Heart right ventricle (tissue), 16 donors: ENCODE results near the gene FHL5. TPM values are rescaled to one million over a fixed set of nuclear protein-coding genes. Genes with fewer than 3 reads are reported as not detected.

Experiments
- ATAC-seq, 8 donors: fragments of 200-7000 bp; cut with Tn5 transposase; one replicate each; pipeline ENCODE4 v1.9.1; 2020; ENCODE audit warnings: mild to moderate bottlenecking in 8 of 8, moderate library complexity in 8 of 8, moderate number of reproducible peaks in 1 of 8
- DNase-seq, 2 donors: peaks; one replicate each; pipeline ENCODE4 v3.0.0-alpha.2; 2020
- H3K27ac ChIP-seq, 10 donors: fragments of 200-600 bp; sonication (generic) in 2 of 10; one replicate each; pipeline versions ENCODE4 v1.5.0 to v1.8.0; 2020 to 2022; ENCODE audit warnings: mild to moderate bottlenecking in 3 of 10
- H3K27me3 ChIP-seq, 7 donors: fragments of 200-600 bp; one replicate each; pipeline ENCODE4 v1.8.0; 2021 to 2022; ENCODE audit warnings: mild to moderate bottlenecking in 2 of 7
- H3K36me3 ChIP-seq, 9 donors: fragments of 200-600 bp; sonication (generic) in 1 of 9; one replicate each; pipeline versions ENCODE4 v1.5.0 to v1.8.0; 2020 to 2022; ENCODE audit warnings: mild to moderate bottlenecking in 2 of 9
- H3K4me1 ChIP-seq, 9 donors: fragments of 200-600 bp; sonication (generic) in 1 of 9; one replicate each; pipeline versions ENCODE4 v1.5.0 to v1.8.0; 2020 to 2022; ENCODE audit warnings: mild to moderate bottlenecking in 4 of 9
- H3K4me3 ChIP-seq, 10 donors: fragments of 200-600 bp; sonication (generic) in 2 of 10; one replicate each; pipeline versions ENCODE4 v1.5.0 to v1.8.0; 2020 to 2022; ENCODE audit warnings: mild to moderate bottlenecking in 7 of 10, moderate library complexity in 2 of 10
- H3K9me3 ChIP-seq, 11 donors: fragments of 200-600 bp in 10 of 11; sonication (generic) in 2 of 11; one replicate each; pipeline versions ENCODE4 v1.5.0 to v1.8.0; 2013 to 2022; ENCODE audit warnings: mild to moderate bottlenecking in 2 of 11, control low read depth in 1 of 11, moderate library complexity in 1 of 11
- WGBS, 2 donors: extraction: QIAGEN DNeasy Blood & Tissue Kit; methylation state at CpG; one replicate each; pipeline ENCODE4 v1.1.7; 2013; ENCODE audit warnings: inconsistent platforms in 1 of 2; 5-methylcytosine and 5-hydroxymethylcytosine counted together
- intact Hi-C, 10 donors: fragments of 100-400 bp; cut with DNase I; formaldehyde crosslinking; loops; one replicate each; pipeline versions ENCODE4 v1.11.1 to v1.14.2; 2022
- polyA plus RNA-seq, 2 donors: library from polyadenylated mRNA; stranded (reverse); fragments of 200-250 nt; gene quantifications; one replicate each; pipeline ENCODE4 v1.2.3, GENCODE V29; 2013
- total RNA-seq, 10 donors: library from RNA; stranded (reverse); fragmentation: NEBNext Ultra II Directional in 3 of 10; extraction: Animal tissue kit (Norgen Biotek cat#: 25700) in 3 of 10; gene quantifications; one replicate each; pipeline versions ENCODE4 v1.2.1 to v1.2.4, GENCODE V29; 2021 to 2023
- TF ChIP-seq, protein P1 (sequence below), 9 donors: fragments of 200-600 bp; sonication (generic) in 2 of 9; IDR thresholded peaks; one replicate each; pipeline versions ENCODE4 v1.5.0 to v1.8.0; 2021 to 2022; ENCODE audit warnings: antibody characterized with exemption in 9 of 9, mild to moderate bottlenecking in 5 of 9, moderate library complexity in 1 of 9
- donor health status: Arrhythmogenic right ventricular cardiomyopathy.
- donor health status: ischemic (EF 13 %, LVEDD 7.1; RV severe dilation, severe dysfunction).
- donor health status: healthy with polysubstance abuse.
- donor health status: DM: no; HTN: yes; CAD: no.
- donor health status: DM: no; HTN: no; CAD: no.
- donor health status: ischemic (EF 25% LVEDD 6.9; RV normal size, moderate dysfunction).
- donor health status: ischemic (EF 25% LVEDD 5.7; RV mildly dilated, moderate dysfunction).
- donor health status: healthy.
- donor health status: DM: yes; HTN: yes; CAD: no.
- donor health status: Ischemic cardiomyopathy.
- donor health status: ischemic (EF 35%, LVEDD 5.7; RV mildly dilated, moderate dysfunction).
- donor health status: nonischemic (EF 11% LVEDD 7.7; RV severe dilation, severe dysfunction).
- donor health status: DM: yes; HTN: yes; CAD: no.
- donor health status: PGD.
- donor health status: ischemic (EF 29% LVEDD 5.4; RV normal size, mild dysfunction).
- donor health status: nonischemic (EF 23%, LVEDD 6.1; RV moderate dilation, normal function).

The FHL5 gene
- total and polyA plus RNA-seq, 12 donors, result 1.2 to 11.8 (median 3.4) TPM

DNA sequence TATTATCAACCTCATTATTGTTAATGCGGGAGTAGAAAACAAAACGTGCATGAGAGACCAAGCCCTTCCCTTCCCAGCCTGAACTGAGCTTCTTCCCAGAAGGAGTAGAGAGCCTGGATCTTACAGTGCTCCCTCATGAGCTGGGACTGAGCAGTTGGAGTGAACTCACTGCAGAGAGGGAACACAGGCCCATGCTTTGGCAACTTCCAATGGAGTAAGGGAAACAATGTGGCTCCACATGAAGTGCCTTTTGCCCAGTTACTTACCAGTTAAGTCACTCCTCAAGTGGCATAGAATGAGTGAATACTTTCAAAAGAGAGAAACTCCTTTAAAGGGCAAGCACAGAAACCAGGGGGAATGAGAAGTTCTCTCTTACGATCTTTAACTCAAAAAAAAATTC lies 12.4 kb downstream of the FHL5 start:
- DNase-seq, result no peak
- Histone ChIP-seq H3K4me1 (no peaks in the 10 kb centered on the region), H3K27ac (no peak overlapping the region), H3K4me3 (no peak overlapping the region), H3K9me3 (peaks cover 0 to 14% (median 6%) of the 10 kb centered on the region in 11 donors), H3K27me3 (no peaks in the 10 kb centered on the region), H3K36me3 (no peaks in the 10 kb centered on the region)
- TF ChIP-seq, protein P1, sequence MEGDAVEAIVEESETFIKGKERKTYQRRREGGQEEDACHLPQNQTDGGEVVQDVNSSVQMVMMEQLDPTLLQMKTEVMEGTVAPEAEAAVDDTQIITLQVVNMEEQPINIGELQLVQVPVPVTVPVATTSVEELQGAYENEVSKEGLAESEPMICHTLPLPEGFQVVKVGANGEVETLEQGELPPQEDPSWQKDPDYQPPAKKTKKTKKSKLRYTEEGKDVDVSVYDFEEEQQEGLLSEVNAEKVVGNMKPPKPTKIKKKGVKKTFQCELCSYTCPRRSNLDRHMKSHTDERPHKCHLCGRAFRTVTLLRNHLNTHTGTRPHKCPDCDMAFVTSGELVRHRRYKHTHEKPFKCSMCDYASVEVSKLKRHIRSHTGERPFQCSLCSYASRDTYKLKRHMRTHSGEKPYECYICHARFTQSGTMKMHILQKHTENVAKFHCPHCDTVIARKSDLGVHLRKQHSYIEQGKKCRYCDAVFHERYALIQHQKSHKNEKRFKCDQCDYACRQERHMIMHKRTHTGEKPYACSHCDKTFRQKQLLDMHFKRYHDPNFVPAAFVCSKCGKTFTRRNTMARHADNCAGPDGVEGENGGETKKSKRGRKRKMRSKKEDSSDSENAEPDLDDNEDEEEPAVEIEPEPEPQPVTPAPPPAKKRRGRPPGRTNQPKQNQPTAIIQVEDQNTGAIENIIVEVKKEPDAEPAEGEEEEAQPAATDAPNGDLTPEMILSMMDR (IDR thresholded peaks at IDR 0.05), result no peak
- no peak for ATAC-seq
- WGBS, 2 donors, result 80 to 84% methylated on average over 3 of the region's 3 CpGs
- intact Hi-C loops, result no loop called here

DNA sequence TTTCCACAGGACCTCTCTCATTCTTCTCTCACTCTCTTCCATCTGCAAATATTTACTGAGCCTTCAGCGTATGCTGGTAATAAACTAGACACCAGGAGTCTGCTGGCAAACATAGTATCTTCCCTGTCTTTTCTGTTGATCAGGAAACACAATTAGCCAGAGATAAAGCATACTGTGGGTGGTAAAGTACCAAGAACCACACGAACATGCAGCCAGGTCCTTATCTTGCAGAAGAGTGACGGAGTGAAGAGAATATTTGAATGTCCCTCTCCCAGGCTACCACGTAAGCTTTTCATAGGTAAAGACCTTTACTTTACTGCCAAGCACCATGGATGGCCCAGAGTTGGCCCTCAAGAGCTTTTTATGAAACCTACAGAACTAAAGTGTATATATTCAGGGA lies 13.3 kb downstream of the FHL5 start:
- no peak overlapping the region for H3K4me3 ChIP-seq
- no peaks in the 10 kb centered on the region for H3K4me1 ChIP-seq
- H3K36me3 ChIP-seq, result no peaks in the 10 kb centered on the region
- WGBS, 2 donors, result 43 to 48% methylated on average over 4 of the region's 4 CpGs
- H3K9me3 ChIP-seq, result peaks cover 0 to 6% (median 1%) of the 10 kb centered on the region in 11 donors
- DNase-seq (no peak), ATAC-seq (no peak)
- intact Hi-C loops, result no loop called here
- H3K27ac ChIP-seq, result no peak overlapping the region
- TF ChIP-seq, protein P1 (IDR thresholded peaks at IDR 0.05), result no peak
- no peaks in the 10 kb centered on the region for H3K27me3 ChIP-seq

DNA sequence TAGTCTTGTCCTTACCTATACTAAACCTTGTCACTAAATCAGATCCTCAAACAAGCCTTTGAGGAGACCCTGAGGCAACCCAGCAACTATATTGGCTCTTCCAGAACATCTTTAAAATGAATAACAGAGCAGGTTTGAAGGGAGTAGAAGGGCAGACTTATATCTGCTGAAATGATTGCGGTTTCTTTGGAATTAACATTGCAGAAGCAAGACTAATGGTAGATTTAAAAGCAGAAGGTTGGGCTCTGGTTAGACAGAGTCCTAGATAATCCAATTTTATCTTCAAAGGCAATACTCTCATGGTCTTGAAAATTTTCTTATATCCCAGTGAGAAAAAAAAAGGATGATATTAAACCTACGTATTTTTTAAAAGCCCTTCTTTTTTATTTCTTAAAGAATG lies 19.1 kb downstream of the FHL5 start:
- no peaks in the 10 kb centered on the region for H3K36me3 ChIP-seq
- intact Hi-C loops, result loop anchor here in 1 of 10 donors (2.0 kb wide), 1 partner anchor 21 kb away; no protein-coding TSS in a partner anchor
- TF ChIP-seq, protein P1 (IDR thresholded peaks at IDR 0.05), result no peak
- H3K4me3 ChIP-seq, result no peak overlapping the region
- WGBS, 2 donors, result 84% methylated on average over 2 of the region's 2 CpGs
- no peaks in the 10 kb centered on the region for H3K4me1 ChIP-seq
- DNase-seq (no peak), ATAC-seq (no peak)
- H3K27me3 ChIP-seq, result no peaks in the 10 kb centered on the region
- peak overlapping the region in 3 of 10 donors; percentile 38 to 53 (median 47) for H3K27ac ChIP-seq
- no peaks in the 10 kb centered on the region for H3K9me3 ChIP-seq

- ATAC-seq, result peak in 7 of 8 donors; percentile 20 to 82 (median 69)
Measured at GRCh38 chr6:96582436-96582835, 19.5 kb downstream of the FHL5 start.

More at GRCh38 chr6:96582436-96582835, 19.5 kb downstream of the FHL5 start:
- no peak for DNase-seq
- H3K27ac ChIP-seq, result peak overlapping the region in 3 of 10 donors; percentile 38 to 53 (median 47)
- H3K9me3 ChIP-seq, result no peaks in the 10 kb centered on the region
- H3K4me1 ChIP-seq, result no peaks in the 10 kb centered on the region
- H3K4me3 ChIP-seq, result no peak overlapping the region
- intact Hi-C loops, result loop anchor here in 1 of 10 donors (2.0 kb wide), 1 partner anchor 20 kb away; no protein-coding TSS in a partner anchor
- 60 to 69% methylated on average over 1 of the region's 1 CpG for WGBS, 2 donors
- TF ChIP-seq, protein P1 (IDR thresholded peaks at IDR 0.05), result no peak
- no peaks in the 10 kb centered on the region for H3K27me3 ChIP-seq
- no peaks in the 10 kb centered on the region for H3K36me3 ChIP-seq
